WTC11 (cell line): Measurements from ENCODE around the gene PTPN7. TPM values are rescaled to one million over a fixed set of nuclear protein-coding genes. Genes with fewer than 3 reads are reported as not detected.

Experiments
- ATAC-seq: fragments of 200-7000 bp; cut with Tn5 transposase; 2 replicates; pipeline ENCODE4 v1.10.0; 2021; ENCODE audit warnings: mild to moderate bottlenecking, moderate library complexity
- CTCF ChIA-PET: fragments of 300-600 bp; sonication (Branson Sonifier 250); formaldehyde crosslinking; loops from one replicate; lab custom pipeline; 2021; ENCODE audit warnings: antibody characterized with exemption; lab: Charles Lee
- POLR2A ChIA-PET: fragments of 350-600 bp; sonication (Branson Sonifier 250); formaldehyde crosslinking; loops from one replicate; lab custom pipeline; 2021; ENCODE audit warnings: antibody characterized with exemption; lab: Charles Lee
- DNase-seq: peaks from one replicate; pipeline ENCODE4 v3.0.0; 2021; ENCODE audit warnings: low spot score
- H3K27ac Mint-ChIP-seq: 2 replicates; pipeline ENCODE4 v1.8.0; 2021; ENCODE audit warnings: mixed read lengths
- H3K27me3 Mint-ChIP-seq: 2 replicates; pipeline ENCODE4 v1.8.0; 2021; ENCODE audit warnings: low read depth, mild to moderate bottlenecking, moderate library complexity, mixed read lengths
- H3K36me3 Mint-ChIP-seq: 2 replicates; pipeline ENCODE4 v1.8.0; 2021; ENCODE audit warnings: mixed read lengths
- H3K4me1 Mint-ChIP-seq: 2 replicates; pipeline ENCODE4 v1.8.0; 2022; ENCODE audit warnings: mixed read lengths
- H3K4me3 Mint-ChIP-seq: 2 replicates; pipeline ENCODE4 v1.8.0; 2021; ENCODE audit warnings: mild to moderate bottlenecking, moderate library complexity, mixed read lengths
- H3K9me3 Mint-ChIP-seq: 2 replicates; pipeline ENCODE4 v1.8.0; 2021; ENCODE audit warnings: mixed read lengths
- CREM ChIP-seq: sonication (generic); formaldehyde crosslinking; IDR thresholded peaks from 2 replicates; pipeline ENCODE4 v1.8.1; 2022; ENCODE audit warnings: mild to moderate bottlenecking, missing genetic modification reagents, moderate library complexity
- GABPB1 ChIP-seq: sonication (generic); formaldehyde crosslinking; IDR thresholded peaks from 2 replicates; pipeline ENCODE4 v1.8.1; 2023; ENCODE audit warnings: mild to moderate bottlenecking, missing genetic modification reagents
- GRHL2 ChIP-seq: fragments of 250-450 bp; sonication (Bioruptor Pico); IDR thresholded peaks from 2 replicates; pipeline ENCODE4 v1.8.0; 2022; ENCODE audit warnings: mild to moderate bottlenecking, moderate library complexity; ENCODE audit not compliant: insufficient replicate concordance, severe bottlenecking
- JAZF1 ChIP-seq: fragments of 250-450 bp; sonication (Bioruptor Pico); IDR thresholded peaks from 2 replicates; pipeline ENCODE4 v1.9.0; 2021; ENCODE audit warnings: moderate library complexity, mild to moderate bottlenecking, inconsistent platforms
- MYBL2 ChIP-seq: sonication (generic); formaldehyde crosslinking; IDR thresholded peaks from 2 replicates; pipeline ENCODE4 v1.8.1; 2023; ENCODE audit warnings: mild to moderate bottlenecking, moderate library complexity, missing genetic modification reagents
- NR2C2 ChIP-seq: sonication (generic); formaldehyde crosslinking; IDR thresholded peaks from 2 replicates; pipeline ENCODE4 v1.8.0; 2022; ENCODE audit warnings: mild to moderate bottlenecking, missing genetic modification reagents
- OVOL2 ChIP-seq: fragments of 250-450 bp; sonication (Bioruptor Pico); IDR thresholded peaks from 2 replicates; pipeline ENCODE4 v1.9.0; 2021; ENCODE audit warnings: mild to moderate bottlenecking, borderline replicate concordance
- RELA ChIP-seq: sonication (generic); formaldehyde crosslinking; IDR thresholded peaks from 2 replicates; pipeline ENCODE4 v1.8.1; 2022; ENCODE audit warnings: missing genetic modification reagents, mild to moderate bottlenecking, borderline replicate concordance
- TEAD4 ChIP-seq: sonication (generic); formaldehyde crosslinking; IDR thresholded peaks from 2 replicates; pipeline ENCODE4 v1.8.0; 2022; ENCODE audit warnings: mild to moderate bottlenecking, missing genetic modification reagents
- ZBTB21 ChIP-seq: sonication (generic); formaldehyde crosslinking; IDR thresholded peaks from 2 replicates; pipeline ENCODE4 v1.8.1; 2023; ENCODE audit warnings: mild to moderate bottlenecking, missing genetic modification reagents, borderline replicate concordance
- ZNF263 ChIP-seq: sonication (generic); formaldehyde crosslinking; IDR thresholded peaks from 2 replicates; pipeline ENCODE4 v1.8.1; 2022; ENCODE audit warnings: low read depth, mild to moderate bottlenecking, moderate library complexity, missing genetic modification reagents
- ZNF671 ChIP-seq: fragments of 250-450 bp; sonication (Bioruptor Pico); IDR thresholded peaks from 2 replicates; pipeline ENCODE4 v1.8.0; 2021; ENCODE audit warnings: mild to moderate bottlenecking
- total RNA-seq: library from RNA; stranded (reverse); gene quantifications from 3 replicates; pipeline ENCODE4 v1.2.3, GENCODE V29; 2021
- TF ChIP-seq, protein P1 (sequence below): fragments of 200-600 bp; IDR thresholded peaks from 2 replicates; pipeline ENCODE4 v1.8.0; 2022; ENCODE audit warnings: antibody characterized with exemption
- TF ChIP-seq, protein P2 (sequence below): fragments of 250-450 bp; sonication (Bioruptor Pico); IDR thresholded peaks from 2 replicates; pipeline ENCODE4 v1.9.0; 2021; ENCODE audit warnings: mild to moderate bottlenecking, borderline replicate concordance
- TF ChIP-seq, protein P3 (sequence below): sonication (generic); formaldehyde crosslinking; IDR thresholded peaks from 2 replicates; pipeline ENCODE4 v1.8.1; 2023; ENCODE audit warnings: mild to moderate bottlenecking, missing genetic modification reagents, moderate library complexity
- TF ChIP-seq, protein P4 (sequence below): sonication (generic); formaldehyde crosslinking; IDR thresholded peaks from 2 replicates; pipeline ENCODE4 v1.8.0; 2022; ENCODE audit warnings: mild to moderate bottlenecking, missing genetic modification reagents
- TF ChIP-seq, protein P5 (sequence below): sonication (generic); formaldehyde crosslinking; IDR thresholded peaks from 2 replicates; pipeline ENCODE4 v1.8.1; 2022; ENCODE audit warnings: missing genetic modification reagents, borderline replicate concordance

Gene PTPN7
- total RNA-seq, 1 experiment from 2014 or later: 0.98 TPM

DNA sequence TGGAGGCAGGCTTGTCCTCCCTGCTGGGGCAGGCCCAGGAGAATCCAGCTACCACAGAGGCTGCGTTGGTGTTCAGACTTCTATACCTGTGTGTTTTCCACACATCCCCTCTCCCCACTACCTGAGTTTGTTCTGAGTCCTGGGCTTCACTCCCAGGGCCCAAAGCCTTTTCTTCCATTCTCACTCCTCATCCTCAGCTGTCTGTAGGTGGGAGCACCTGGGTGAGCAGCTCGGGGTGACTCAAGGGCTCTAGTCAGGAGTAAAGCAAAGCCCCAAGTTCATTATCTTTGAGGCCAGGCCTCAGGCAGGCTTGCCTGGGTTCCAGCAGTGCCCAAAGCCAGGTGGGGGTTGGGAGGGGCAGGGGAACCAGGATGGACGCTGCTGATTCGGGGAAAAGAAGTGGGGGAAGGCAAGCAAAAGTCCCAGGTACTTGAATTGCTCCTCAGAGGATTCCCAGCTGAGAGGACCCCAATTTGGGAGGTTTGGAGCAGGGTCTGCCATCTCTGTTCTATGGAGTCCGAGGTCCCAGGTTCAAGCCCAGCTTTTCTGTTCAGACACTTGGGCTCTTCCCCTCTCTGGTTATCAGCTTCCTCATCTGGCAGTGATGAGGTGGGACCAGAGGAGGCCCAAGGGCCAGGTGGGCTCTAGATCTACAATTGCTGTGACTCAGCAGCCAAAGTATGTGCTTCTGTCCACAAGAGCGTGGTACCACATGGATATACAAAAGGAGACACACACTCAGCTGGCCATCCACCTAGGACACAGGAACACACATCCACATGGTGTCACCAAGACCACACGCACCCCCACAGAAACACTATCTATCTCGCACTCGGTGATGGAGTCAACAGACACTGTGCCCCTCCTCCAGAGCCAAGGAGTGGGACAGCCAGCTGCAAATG lies 5.8 kb upstream of the PTPN7 start:
- Mint-ChIP-seq H3K27me3 (no peaks in the 10 kb centered on the region; the same call in 1 of the 2 replicates), H3K27ac (no peak overlapping the region), H3K4me3 (no peak overlapping the region), H3K4me1 (peaks cover 29% of the 10 kb centered on the region), H3K36me3 (no peaks in the 10 kb centered on the region), H3K9me3 (no peaks in the 10 kb centered on the region)
- CTCF ChIA-PET: interaction anchor here (0.9 to 6.0 kb wide), 9 partner anchors 8 to 71 kb away, joined by 3 to 73 read pairs (median 5); no protein-coding TSS in a partner anchor
- no peak for DNase-seq
- TF ChIP-seq CREM (no peak), RELA (CRISPR knock-in tag) (no peak), ZNF263 (CRISPR knock-in tag) (no peak), ZNF671 (CRISPR knock-in tag) (no peak), GRHL2 (CRISPR knock-in tag) (no peak), NR2C2 (CRISPR knock-in tag) (no peak)
- TF ChIP-seq, protein P1, sequence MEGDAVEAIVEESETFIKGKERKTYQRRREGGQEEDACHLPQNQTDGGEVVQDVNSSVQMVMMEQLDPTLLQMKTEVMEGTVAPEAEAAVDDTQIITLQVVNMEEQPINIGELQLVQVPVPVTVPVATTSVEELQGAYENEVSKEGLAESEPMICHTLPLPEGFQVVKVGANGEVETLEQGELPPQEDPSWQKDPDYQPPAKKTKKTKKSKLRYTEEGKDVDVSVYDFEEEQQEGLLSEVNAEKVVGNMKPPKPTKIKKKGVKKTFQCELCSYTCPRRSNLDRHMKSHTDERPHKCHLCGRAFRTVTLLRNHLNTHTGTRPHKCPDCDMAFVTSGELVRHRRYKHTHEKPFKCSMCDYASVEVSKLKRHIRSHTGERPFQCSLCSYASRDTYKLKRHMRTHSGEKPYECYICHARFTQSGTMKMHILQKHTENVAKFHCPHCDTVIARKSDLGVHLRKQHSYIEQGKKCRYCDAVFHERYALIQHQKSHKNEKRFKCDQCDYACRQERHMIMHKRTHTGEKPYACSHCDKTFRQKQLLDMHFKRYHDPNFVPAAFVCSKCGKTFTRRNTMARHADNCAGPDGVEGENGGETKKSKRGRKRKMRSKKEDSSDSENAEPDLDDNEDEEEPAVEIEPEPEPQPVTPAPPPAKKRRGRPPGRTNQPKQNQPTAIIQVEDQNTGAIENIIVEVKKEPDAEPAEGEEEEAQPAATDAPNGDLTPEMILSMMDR: no peak
- TF ChIP-seq, protein P2, sequence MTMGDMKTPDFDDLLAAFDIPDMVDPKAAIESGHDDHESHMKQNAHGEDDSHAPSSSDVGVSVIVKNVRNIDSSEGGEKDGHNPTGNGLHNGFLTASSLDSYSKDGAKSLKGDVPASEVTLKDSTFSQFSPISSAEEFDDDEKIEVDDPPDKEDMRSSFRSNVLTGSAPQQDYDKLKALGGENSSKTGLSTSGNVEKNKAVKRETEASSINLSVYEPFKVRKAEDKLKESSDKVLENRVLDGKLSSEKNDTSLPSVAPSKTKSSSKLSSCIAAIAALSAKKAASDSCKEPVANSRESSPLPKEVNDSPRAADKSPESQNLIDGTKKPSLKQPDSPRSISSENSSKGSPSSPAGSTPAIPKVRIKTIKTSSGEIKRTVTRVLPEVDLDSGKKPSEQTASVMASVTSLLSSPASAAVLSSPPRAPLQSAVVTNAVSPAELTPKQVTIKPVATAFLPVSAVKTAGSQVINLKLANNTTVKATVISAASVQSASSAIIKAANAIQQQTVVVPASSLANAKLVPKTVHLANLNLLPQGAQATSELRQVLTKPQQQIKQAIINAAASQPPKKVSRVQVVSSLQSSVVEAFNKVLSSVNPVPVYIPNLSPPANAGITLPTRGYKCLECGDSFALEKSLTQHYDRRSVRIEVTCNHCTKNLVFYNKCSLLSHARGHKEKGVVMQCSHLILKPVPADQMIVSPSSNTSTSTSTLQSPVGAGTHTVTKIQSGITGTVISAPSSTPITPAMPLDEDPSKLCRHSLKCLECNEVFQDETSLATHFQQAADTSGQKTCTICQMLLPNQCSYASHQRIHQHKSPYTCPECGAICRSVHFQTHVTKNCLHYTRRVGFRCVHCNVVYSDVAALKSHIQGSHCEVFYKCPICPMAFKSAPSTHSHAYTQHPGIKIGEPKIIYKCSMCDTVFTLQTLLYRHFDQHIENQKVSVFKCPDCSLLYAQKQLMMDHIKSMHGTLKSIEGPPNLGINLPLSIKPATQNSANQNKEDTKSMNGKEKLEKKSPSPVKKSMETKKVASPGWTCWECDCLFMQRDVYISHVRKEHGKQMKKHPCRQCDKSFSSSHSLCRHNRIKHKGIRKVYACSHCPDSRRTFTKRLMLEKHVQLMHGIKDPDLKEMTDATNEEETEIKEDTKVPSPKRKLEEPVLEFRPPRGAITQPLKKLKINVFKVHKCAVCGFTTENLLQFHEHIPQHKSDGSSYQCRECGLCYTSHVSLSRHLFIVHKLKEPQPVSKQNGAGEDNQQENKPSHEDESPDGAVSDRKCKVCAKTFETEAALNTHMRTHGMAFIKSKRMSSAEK: no peak
- TF ChIP-seq, protein P3, sequence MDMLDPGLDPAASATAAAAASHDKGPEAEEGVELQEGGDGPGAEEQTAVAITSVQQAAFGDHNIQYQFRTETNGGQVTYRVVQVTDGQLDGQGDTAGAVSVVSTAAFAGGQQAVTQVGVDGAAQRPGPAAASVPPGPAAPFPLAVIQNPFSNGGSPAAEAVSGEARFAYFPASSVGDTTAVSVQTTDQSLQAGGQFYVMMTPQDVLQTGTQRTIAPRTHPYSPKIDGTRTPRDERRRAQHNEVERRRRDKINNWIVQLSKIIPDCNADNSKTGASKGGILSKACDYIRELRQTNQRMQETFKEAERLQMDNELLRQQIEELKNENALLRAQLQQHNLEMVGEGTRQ (CRISPR knock-in tag): no peak
- POLR2A ChIA-PET: no interaction called here
- no peak for ATAC-seq

DNA sequence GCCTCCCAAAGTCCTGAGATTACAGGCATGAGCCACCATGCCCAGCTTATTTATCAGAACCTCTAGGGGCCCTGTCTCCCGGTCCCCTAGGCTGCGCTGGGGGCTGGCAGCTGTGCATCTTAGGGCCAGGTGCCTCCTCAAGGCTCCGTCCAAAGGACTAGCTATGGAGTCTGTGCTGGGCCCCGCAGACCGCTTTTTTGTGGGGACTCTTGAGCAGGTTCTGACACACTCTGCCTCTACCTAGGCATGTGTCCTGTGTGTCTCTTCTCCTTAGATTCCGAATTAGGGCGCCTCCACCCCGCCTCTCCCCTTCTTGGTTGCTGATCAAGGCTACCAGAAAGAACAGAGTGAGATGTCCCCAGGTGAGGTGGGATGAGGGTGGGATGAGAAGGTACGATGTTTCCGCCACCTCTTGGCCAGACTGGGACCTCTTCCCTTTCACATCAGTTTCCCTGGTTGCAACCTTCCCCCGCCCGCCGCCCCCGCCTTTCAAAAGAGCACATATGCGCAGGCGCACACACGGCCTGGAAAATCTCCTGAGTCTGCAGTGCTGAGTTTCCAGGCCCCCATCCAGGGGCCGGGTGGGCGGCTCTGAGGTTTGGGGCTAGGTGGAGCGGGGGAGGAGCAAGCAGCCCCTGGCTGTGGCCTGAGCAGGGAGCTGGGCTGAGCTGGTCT lies 5.0 kb upstream of the PTPN7 start:
- no peak overlapping the region for H3K4me3 Mint-ChIP-seq
- POLR2A ChIA-PET: no interaction called here
- DNase-seq: no peak
- no peaks in the 10 kb centered on the region for H3K36me3 Mint-ChIP-seq
- H3K9me3 Mint-ChIP-seq: no peaks in the 10 kb centered on the region
- peak; percentile 46 for ATAC-seq
- H3K27ac Mint-ChIP-seq: no peak overlapping the region
- H3K4me1 Mint-ChIP-seq: peaks cover 36% of the 10 kb centered on the region
- H3K27me3 Mint-ChIP-seq: no peaks in the 10 kb centered on the region; the same call in 1 of the 2 replicates
- CTCF ChIA-PET: interaction anchor here (0.9 to 6.0 kb wide), 9 partner anchors 8 to 72 kb away, joined by 3 to 73 read pairs (median 5); partner anchors contain the start of gene LGR6
- no peak for TF ChIP-seq RELA (CRISPR knock-in tag)
- TF ChIP-seq MYBL2 (CRISPR knock-in tag): no peak
- no peak for TF ChIP-seq JAZF1 (CRISPR knock-in tag)
- no peak for TF ChIP-seq TEAD4
- no peak for TF ChIP-seq GABPB1 (CRISPR knock-in tag)
- TF ChIP-seq, protein P4, sequence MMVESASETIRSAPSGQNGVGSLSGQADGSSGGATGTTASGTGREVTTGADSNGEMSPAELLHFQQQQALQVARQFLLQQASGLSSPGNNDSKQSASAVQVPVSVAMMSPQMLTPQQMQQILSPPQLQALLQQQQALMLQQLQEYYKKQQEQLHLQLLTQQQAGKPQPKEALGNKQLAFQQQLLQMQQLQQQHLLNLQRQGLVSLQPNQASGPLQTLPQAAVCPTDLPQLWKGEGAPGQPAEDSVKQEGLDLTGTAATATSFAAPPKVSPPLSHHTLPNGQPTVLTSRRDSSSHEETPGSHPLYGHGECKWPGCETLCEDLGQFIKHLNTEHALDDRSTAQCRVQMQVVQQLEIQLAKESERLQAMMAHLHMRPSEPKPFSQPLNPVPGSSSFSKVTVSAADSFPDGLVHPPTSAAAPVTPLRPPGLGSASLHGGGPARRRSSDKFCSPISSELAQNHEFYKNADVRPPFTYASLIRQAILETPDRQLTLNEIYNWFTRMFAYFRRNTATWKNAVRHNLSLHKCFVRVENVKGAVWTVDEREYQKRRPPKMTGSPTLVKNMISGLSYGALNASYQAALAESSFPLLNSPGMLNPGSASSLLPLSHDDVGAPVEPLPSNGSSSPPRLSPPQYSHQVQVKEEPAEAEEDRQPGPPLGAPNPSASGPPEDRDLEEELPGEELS (CRISPR knock-in tag): no peak
- no peak for TF ChIP-seq OVOL2
- TF ChIP-seq, protein P5, sequence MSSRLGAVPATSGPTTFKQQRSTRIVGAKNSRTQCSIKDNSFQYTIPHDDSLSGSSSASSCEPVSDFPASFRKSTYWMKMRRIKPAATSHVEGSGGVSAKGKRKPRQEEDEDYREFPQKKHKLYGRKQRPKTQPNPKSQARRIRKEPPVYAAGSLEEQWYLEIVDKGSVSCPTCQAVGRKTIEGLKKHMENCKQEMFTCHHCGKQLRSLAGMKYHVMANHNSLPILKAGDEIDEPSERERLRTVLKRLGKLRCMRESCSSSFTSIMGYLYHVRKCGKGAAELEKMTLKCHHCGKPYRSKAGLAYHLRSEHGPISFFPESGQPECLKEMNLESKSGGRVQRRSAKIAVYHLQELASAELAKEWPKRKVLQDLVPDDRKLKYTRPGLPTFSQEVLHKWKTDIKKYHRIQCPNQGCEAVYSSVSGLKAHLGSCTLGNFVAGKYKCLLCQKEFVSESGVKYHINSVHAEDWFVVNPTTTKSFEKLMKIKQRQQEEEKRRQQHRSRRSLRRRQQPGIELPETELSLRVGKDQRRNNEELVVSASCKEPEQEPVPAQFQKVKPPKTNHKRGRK (CRISPR knock-in tag): no peak
- TF ChIP-seq ZBTB21 (CRISPR knock-in tag): no peak
